Peyer's patch (tissue), 4 donors: ENCODE data around the gene EMC10. TPM values are rescaled to one million over a fixed set of nuclear protein-coding genes. Genes with fewer than 3 reads are reported as not detected.
"Not testable (repeated sequence)": the region's sequence is repeated elsewhere in the genome, so short reads cannot be mapped to it uniquely, and the experiment has no call there.

Experiments
- DNase-seq, 3 donors: peaks; one replicate each; pipeline ENCODE4 v3.0.0-alpha.2; 2017 to 2019
- H3K27ac ChIP-seq, 4 donors: fragments of 200-600 bp; sonication (generic); one replicate each; pipeline ENCODE4 v1.5.1; 2016 to 2019
- H3K27me3 ChIP-seq, 2 donors: fragments of 200-600 bp; sonication (generic); one replicate each; pipeline ENCODE4 v1.5.1; 2019
- H3K36me3 ChIP-seq, 3 donors: fragments of 200-600 bp; sonication (generic); one replicate each; pipeline ENCODE4 v1.5.1; 2016 to 2019
- H3K4me1 ChIP-seq, 4 donors: fragments of 200-600 bp; sonication (generic); one replicate each; pipeline ENCODE4 v1.5.1; 2016 to 2019
- H3K4me3 ChIP-seq, 4 donors: fragments of 200-600 bp; sonication (generic); 1 replicate in 3 of 4; 2 replicates in 1 of 4; pipeline ENCODE4 v1.5.1; 2016 to 2019; ENCODE audit warnings: mild to moderate bottlenecking in 1 of 4
- H3K9me3 ChIP-seq, 4 donors: fragments of 200-600 bp; sonication (generic); one replicate each; pipeline ENCODE4 v1.5.1; 2016 to 2019; ENCODE audit warnings: mild to moderate bottlenecking in 1 of 4
- CTCF ChIP-seq, 6 experiments: fragments of 450-650 bp in 4 of 6; fragments of 200-600 bp in 2 of 6; sonication (generic) in 1 of 6; IDR thresholded peaks; one replicate each; pipeline ENCODE4 v1.5.1; 2017 to 2019; ENCODE audit warnings: antibody characterized with exemption in 6 of 6, mild to moderate bottlenecking in 3 of 6, moderate library complexity in 1 of 6
- POLR2A ChIP-seq, 2 donors: fragments of 450-650 bp; IDR thresholded peaks; one replicate each; pipeline ENCODE4 v1.5.1; 2017; ENCODE audit warnings: antibody characterized with exemption in 2 of 2, mild to moderate bottlenecking in 2 of 2, moderate library complexity in 2 of 2
- total RNA-seq, 4 donors: library from RNA; depleted of rRNA; stranded (reverse); fragments of >200 nt; gene quantifications; one replicate each; pipeline ENCODE4 v1.1.0, GENCODE V29; 2016

The EMC10 gene
- total RNA-seq, 4 donors from 2014 or later, result 63.5 to 134 (median 117) TPM

DNA sequence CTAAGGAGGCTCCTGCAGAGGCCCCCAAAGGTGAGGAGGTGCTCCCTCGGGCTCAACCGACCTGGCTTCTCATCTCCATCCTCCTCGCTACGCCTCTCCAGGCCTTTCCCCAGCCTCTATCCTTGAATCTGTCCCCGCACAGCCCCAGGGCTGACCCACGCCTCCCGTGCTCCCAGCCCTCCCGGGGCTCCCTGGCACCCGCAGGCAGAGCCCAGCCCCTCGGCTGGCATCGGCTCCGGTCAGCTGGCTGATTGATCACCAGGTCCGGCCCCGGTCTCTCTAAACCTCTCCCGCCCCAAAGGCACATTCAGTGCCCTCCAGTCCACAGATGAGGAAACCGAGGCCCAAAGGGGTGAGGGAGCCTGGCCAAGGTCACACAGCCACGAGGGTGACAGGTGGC lies 41.1 kb upstream of the EMC10 start:
- Histone ChIP-seq H3K4me3 (no peak overlapping the region), H3K27ac (peak overlapping the region in 1 of 4 donors; percentile 15), H3K27me3 (peaks cover 0 to 11% of the 10 kb centered on the region in 2 donors), H3K4me1 (peaks cover 0 to 25% (median 17%) of the 10 kb centered on the region in 4 donors), H3K36me3 (no peaks in the 10 kb centered on the region), H3K9me3 (no peaks in the 10 kb centered on the region)
- TF ChIP-seq POLR2A (IDR thresholded peaks at IDR 0.05) (no peak), CTCF (IDR thresholded peaks at IDR 0.05) (no peak)
- no peak for DNase-seq

DNA sequence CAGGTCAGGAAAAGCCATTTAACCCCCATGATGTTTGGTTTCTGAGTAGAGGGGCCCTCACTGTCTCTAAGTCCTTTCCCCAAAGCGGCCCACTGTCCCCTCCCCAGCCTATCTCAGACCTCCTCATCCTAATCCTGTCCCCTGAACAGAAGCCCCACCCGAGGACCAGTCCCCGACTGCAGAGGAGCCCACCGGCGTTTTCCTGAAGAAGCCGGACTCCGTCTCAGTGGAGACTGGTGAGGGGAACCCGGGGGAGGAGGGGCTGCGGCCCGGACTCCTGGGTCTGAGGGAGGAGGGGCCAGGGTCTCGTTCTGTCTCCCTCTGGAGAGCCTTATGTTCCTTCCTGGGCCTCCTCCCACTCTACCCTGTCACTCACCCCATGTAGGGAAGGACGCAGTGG lies 40.7 kb upstream of the EMC10 start:
- H3K27ac ChIP-seq, result no peak overlapping the region
- H3K4me1 ChIP-seq, result peaks cover 0 to 25% (median 16%) of the 10 kb centered on the region in 4 donors
- peaks cover 0 to 11% of the 10 kb centered on the region in 2 donors for H3K27me3 ChIP-seq
- no peaks in the 10 kb centered on the region for H3K36me3 ChIP-seq
- no peak for TF ChIP-seq POLR2A (IDR thresholded peaks at IDR 0.05)
- TF ChIP-seq CTCF (IDR thresholded peaks at IDR 0.05), result no peak
- no peaks in the 10 kb centered on the region for H3K9me3 ChIP-seq
- DNase-seq, result peak in 1 of 3 donors; percentile 24
- H3K4me3 ChIP-seq, result no peak overlapping the region

DNA sequence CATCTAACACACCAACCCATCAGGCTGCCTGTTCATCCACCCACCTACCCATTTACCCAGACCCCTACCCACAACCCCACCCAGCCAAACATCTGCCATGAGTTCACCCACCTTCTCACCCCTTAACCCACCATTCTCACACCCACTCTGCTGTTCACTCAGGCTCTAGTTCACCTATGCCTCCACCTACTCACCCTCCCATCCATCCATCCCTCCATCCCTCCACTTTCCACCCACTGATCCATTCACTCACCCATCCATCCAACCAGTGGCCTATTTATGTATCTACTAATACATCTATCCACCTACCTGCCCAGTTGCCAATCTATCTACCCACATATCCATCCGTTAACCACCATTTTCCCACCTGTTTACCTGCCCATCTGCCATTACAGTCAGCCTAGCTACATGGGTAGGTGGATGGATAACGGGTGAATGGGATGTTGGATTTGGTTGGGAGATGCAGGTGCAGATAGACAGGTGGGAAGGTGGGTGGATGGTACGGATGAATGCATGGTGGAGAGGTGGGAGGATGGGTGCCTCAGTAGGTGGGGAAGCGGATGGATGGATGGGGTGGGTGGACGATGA lies 38.4 kb upstream of the EMC10 start:
- TF ChIP-seq CTCF (IDR thresholded peaks at IDR 0.05) (no peak), POLR2A (IDR thresholded peaks at IDR 0.05) (no peak)
- Histone ChIP-seq H3K4me3 (no peak overlapping the region), H3K27ac (no peak overlapping the region), H3K9me3 (no peaks in the 10 kb centered on the region), H3K4me1 (peaks cover 0 to 10% (median 0%) of the 10 kb centered on the region in 4 donors), H3K27me3 (peaks cover 0 to 1% of the 10 kb centered on the region in 2 donors), H3K36me3 (no peaks in the 10 kb centered on the region)
- DNase-seq, result no peak

- not testable (repeated sequence) for DNase-seq, H3K4me3 ChIP-seq, H3K9me3 ChIP-seq, H3K36me3 ChIP-seq, H3K27ac ChIP-seq, H3K4me1 ChIP-seq, H3K27me3 ChIP-seq
These were observed 37.2 kb upstream of the EMC10 start for GRCh38 chr19:50439130-50439529.

DNA sequence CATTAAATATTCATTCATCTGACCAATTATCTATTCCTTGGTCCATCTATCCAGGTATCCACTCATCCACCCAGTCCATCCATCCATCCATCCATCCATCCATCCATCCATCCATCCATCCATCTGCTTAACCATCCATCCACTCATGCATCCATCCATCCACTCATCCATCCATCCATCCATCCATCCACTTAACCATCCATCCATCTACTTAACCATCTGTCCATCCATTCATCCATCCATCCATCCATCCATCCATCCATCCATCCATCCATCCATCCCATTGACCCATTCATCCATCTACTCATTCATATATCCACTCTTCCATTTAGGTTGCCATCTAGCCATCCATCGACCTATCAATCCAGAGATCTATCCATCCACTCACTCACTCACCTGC lies 32.2 kb upstream of the EMC10 start:
- no peaks in the 10 kb centered on the region for H3K9me3 ChIP-seq
- no peaks in the 10 kb centered on the region for H3K36me3 ChIP-seq
- TF ChIP-seq CTCF (IDR thresholded peaks at IDR 0.05) (no peak), POLR2A (IDR thresholded peaks at IDR 0.05) (no peak)
- H3K27ac ChIP-seq, result no peak overlapping the region
- no peak for DNase-seq
- H3K4me1 ChIP-seq, result no peaks in the 10 kb centered on the region
- H3K4me3 ChIP-seq, result no peak overlapping the region
- H3K27me3 ChIP-seq, result no peaks in the 10 kb centered on the region

DNA sequence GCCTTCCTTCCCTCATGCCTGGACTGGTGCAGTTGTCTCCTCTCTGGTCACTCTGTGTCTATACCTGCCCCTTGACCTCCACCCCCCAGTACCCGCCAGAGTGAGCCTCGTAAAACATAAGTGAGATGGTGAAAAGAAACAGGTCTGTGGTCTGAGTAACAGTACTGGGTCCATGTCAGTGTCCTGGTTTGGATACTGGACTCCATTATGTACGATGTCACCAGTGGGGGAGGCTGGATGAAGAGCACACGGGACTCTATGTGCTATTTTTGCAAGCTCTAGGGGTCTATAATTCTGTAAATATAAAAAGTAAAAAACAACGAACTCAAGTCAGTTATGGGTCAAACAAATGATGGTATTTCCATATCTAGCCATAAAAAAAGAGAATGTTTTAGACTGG lies 29.3 kb upstream of the EMC10 start:
- TF ChIP-seq CTCF (IDR thresholded peaks at IDR 0.05) (no peak), POLR2A (IDR thresholded peaks at IDR 0.05) (no peak)
- no peak for DNase-seq
- Histone ChIP-seq H3K27me3 (no peaks in the 10 kb centered on the region), H3K4me3 (no peak overlapping the region), H3K9me3 (no peaks in the 10 kb centered on the region), H3K4me1 (no peaks in the 10 kb centered on the region), H3K27ac (no peak overlapping the region), H3K36me3 (no peaks in the 10 kb centered on the region)
